ENCODE data around the gene NFIA. TPM values are rescaled to one million over a fixed set of nuclear protein-coding genes. Genes with fewer than 3 reads are reported as not detected.

NFIA gene
- total RNA-seq, 1 experiment from 2014 or later, result 0.35 TPM

DNA sequence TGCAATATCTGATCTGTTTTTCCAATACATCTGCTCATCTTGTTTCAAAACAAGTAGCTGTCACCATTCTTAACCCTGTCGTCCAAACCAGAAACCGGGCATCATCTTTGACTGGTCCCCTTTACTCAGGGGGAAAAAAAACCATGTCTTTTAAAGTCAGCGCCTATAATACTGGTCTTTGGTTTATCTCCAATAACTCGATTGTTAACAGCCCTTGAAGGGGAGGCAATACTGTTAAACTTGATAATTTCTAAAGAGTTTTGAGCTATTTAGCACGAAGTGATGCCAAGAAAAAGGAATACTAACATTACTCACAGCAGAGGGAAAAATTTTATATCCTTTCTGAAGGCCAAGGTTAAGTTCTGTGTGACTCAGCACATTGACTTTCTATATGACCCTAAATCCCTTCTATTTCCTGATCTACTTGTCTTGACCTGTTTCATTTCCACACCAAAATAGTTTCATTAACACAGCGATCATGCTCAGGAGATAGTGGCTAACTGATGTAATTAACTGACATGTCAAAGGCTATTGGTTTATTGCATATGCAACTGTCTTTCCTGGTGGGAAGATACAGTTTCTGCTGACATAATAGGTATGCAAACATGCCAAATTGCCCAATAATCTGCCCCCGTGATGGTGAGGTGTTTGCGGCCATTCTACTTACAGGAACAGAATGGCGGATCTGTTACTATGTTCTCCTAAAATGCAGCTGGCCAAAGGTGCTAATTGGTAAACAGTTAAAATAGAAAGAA lies 59.1 kb downstream of the NFIA start:
- no peak overlapping the region for H3K27ac ChIP-seq (ENCODE audit: insufficient read length, low read depth, low read length)
- H3K36me3 Mint-ChIP-seq (ENCODE audit: insufficient read depth in 1 of 3, low read depth in 3 of 3), result no peaks in the 10 kb centered on the region
- no peak overlapping the region for H2BK5ac ChIP-seq (ENCODE audit: insufficient read length, low read length)
- no peak overlapping the region for H2BK15ac ChIP-seq (ENCODE audit: low read depth, low read length)
- H2BK20ac ChIP-seq (ENCODE audit: low read depth, low read length, poor library complexity, severe bottlenecking), result no peak overlapping the region
- H3K4me1 ChIP-seq (ENCODE audit: insufficient read depth, low read length), result peaks cover 3% of the 10 kb centered on the region; the same call in 1 of the 2 replicates
- no peak overlapping the region for H3K4me3 Mint-ChIP-seq
- no peak overlapping the region for H3K4ac ChIP-seq (ENCODE audit: low read depth, low read length)
- no peaks in the 10 kb centered on the region for H3K79me2 ChIP-seq (ENCODE audit: insufficient read depth, low read length)
- no peak overlapping the region for H2AFZ ChIP-seq (ENCODE audit: low read length)
- H3K14ac ChIP-seq (ENCODE audit: insufficient read depth, low read length), result no peak overlapping the region
- H3K18ac ChIP-seq (ENCODE audit: insufficient read length, low read depth, low read length), result no peak overlapping the region
- H3T11ph ChIP-seq (ENCODE audit: low read length), result no peak overlapping the region
- H2AK5ac ChIP-seq (ENCODE audit: insufficient read length, low read length), result no peak overlapping the region
- H3K79me1 ChIP-seq (ENCODE audit: insufficient read depth, low read depth, low read length, poor library complexity, severe bottlenecking), result no peaks in the 10 kb centered on the region
- DNase-seq, result no peak
- no peak overlapping the region for H4K5ac ChIP-seq (ENCODE audit: insufficient read length, low read depth, low read length)
- no peaks in the 10 kb centered on the region for H3K27me3 Mint-ChIP-seq (ENCODE audit: low read depth)
- no peak overlapping the region for H3K23ac ChIP-seq (ENCODE audit: insufficient read length, low read depth, low read length)
- H2BK120ac ChIP-seq (ENCODE audit: low read depth, low read length, poor library complexity, severe bottlenecking), result no peak overlapping the region
- no peak overlapping the region for H3K56ac ChIP-seq (ENCODE audit: insufficient read length, low read depth, low read length)
- no peak overlapping the region for H4K8ac ChIP-seq (replicated peaks; ENCODE audit: insufficient read length, low read depth, low read length)
- H3K27me3 ChIP-seq (ENCODE audit: insufficient read depth, low read length), result no peaks in the 10 kb centered on the region
- no peak overlapping the region for H3K4me2 ChIP-seq (ENCODE audit: insufficient read depth, insufficient read length, low read length)
- no peak overlapping the region for H2BK12ac ChIP-seq (ENCODE audit: insufficient read length, low read depth, low read length)
- no peaks in the 10 kb centered on the region for H4K20me1 ChIP-seq (ENCODE audit: control insufficient read depth, insufficient read depth, insufficient read length)
- no peaks in the 10 kb centered on the region for H3K23me2 ChIP-seq (ENCODE audit: insufficient read length, low read depth, low read length, poor library complexity, severe bottlenecking)
- H3K4me1 Mint-ChIP-seq, result peaks cover 28 to 44% of the 10 kb centered on the region in 2 experiments
- no peak overlapping the region for H3K27ac Mint-ChIP-seq
- H3K9ac ChIP-seq (ENCODE audit: extremely low read depth, insufficient read length, low read length), result no peak overlapping the region
- no peak for TF ChIP-seq CTCF (conservative IDR thresholded peaks at IDR 0.05)
- no peak overlapping the region for H4K91ac ChIP-seq (ENCODE audit: insufficient read length, low read depth, low read length)
- no peaks in the 10 kb centered on the region for H3K9me3 ChIP-seq (ENCODE audit: control insufficient read depth, low read depth, low read length)
- no peaks in the 10 kb centered on the region for H3K9me3 Mint-ChIP-seq
- no CpG with 5 or more reads among the region's 9 CpGs for WGBS (ENCODE audit: extremely low coverage, insufficient read length, low lambda C conversion rate)

Measured in H9 (cell line).